ENCODE results near the gene DCDC2. TPM values are rescaled to one million over a fixed set of nuclear protein-coding genes. Genes with fewer than 3 reads are reported as not detected.
"Not testable (repeated sequence)": the region's sequence is repeated elsewhere in the genome, so short reads cannot be mapped to it uniquely, and the experiment has no call there.

Gene DCDC2
- not detected for total RNA-seq
- long read RNA-seq, result 0 reads

- no peak for DNase-seq (ENCODE audit: missing footprints)
- intact Hi-C loops (cut with DNase I), result no loop called here
- no peak for ATAC-seq
Measured at GRCh38 chr6:24357336-24358218, at the start of gene DCDC2. DCDC2 (minus strand) TSS chr6:24358059; CDS start chr6:24357750, 309 bp downstream.

GRCh38 chr6:24405262-24405661, 47.4 kb upstream of the DCDC2 start:
- ATAC-seq, result no peak
- DNase-seq (ENCODE audit: missing footprints), result no peak
- intact Hi-C loops (cut with DNase I), result no loop called here

- DNase-seq (ENCODE audit: missing footprints) (no peak), ATAC-seq (no peak)
- intact Hi-C loops (cut with DNase I), result no loop called here
Measured at GRCh38 chr6:24403501-24403824, 45.6 kb upstream of the DCDC2 start.

- intact Hi-C loops (cut with DNase I), result no loop called here
- ATAC-seq, result peak; percentile 99
- peak; percentile 92 for DNase-seq (ENCODE audit: missing footprints)
Measured at GRCh38 chr6:24402697-24403500, 45.0 kb upstream of the DCDC2 start, which contains the start of gene MRS2. MRS2 (plus strand) TSS chr6:24402936; CDS start chr6:24403047, 111 bp downstream.

- DNase-seq (ENCODE audit: missing footprints) (no peak), ATAC-seq (no peak)
- intact Hi-C loops (cut with DNase I), result no loop called here
Measured at GRCh38 chr6:24401458-24401857, 43.6 kb upstream of the DCDC2 start.

- DNase-seq (ENCODE audit: missing footprints); intact Hi-C loops (cut with DNase I); ATAC-seq: not testable (repeated sequence)
Measured at GRCh38 chr6:24400045-24401039, 42.5 kb upstream of the DCDC2 start.

GRCh38 chr6:24397631-24398030, 39.8 kb upstream of the DCDC2 start:
- no peak for DNase-seq (ENCODE audit: missing footprints)

GRCh38 chr6:24396824-24397223, 39.0 kb upstream of the DCDC2 start:
- intact Hi-C loops (cut with DNase I), result no loop called here
- no peak for DNase-seq (ENCODE audit: missing footprints)
- ATAC-seq, result no peak

More at GRCh38 chr6:24397631-24398030, 39.8 kb upstream of the DCDC2 start:
- ATAC-seq, result no peak
- intact Hi-C loops (cut with DNase I), result no loop called here

- intact Hi-C loops (cut with DNase I), result no loop called here
- ATAC-seq (no peak), DNase-seq (ENCODE audit: missing footprints) (no peak)
Measured at GRCh38 chr6:24394780-24395437, 37.0 kb upstream of the DCDC2 start.

- intact Hi-C loops (cut with DNase I), result no loop called here
- ATAC-seq, result no peak
- DNase-seq (ENCODE audit: missing footprints), result no peak
Measured at GRCh38 chr6:24394061-24394779, 36.4 kb upstream of the DCDC2 start.

- DNase-seq (ENCODE audit: missing footprints) (no peak), ATAC-seq (no peak)
- intact Hi-C loops (cut with DNase I), result no loop called here
Measured at GRCh38 chr6:24391756-24392405, 34.0 kb upstream of the DCDC2 start.

- DNase-seq (ENCODE audit: missing footprints), result no peak
- ATAC-seq, result no peak
- intact Hi-C loops (cut with DNase I), result no loop called here
Measured at GRCh38 chr6:24391208-24391607, 33.3 kb upstream of the DCDC2 start.

- intact Hi-C loops (cut with DNase I), result loop anchor here (2.0 kb wide), 1 partner anchor 105 kb away; no protein-coding TSS in a partner anchor
- ATAC-seq (no peak), DNase-seq (ENCODE audit: missing footprints) (no peak)
Measured at GRCh38 chr6:24387818-24388217, 30.0 kb upstream of the DCDC2 start.

GRCh38 chr6:24385536-24386269, 27.8 kb upstream of the DCDC2 start:
- no peak for DNase-seq (ENCODE audit: missing footprints)
- no peak for ATAC-seq
- intact Hi-C loops (cut with DNase I), result no loop called here

- intact Hi-C loops (cut with DNase I); DNase-seq (ENCODE audit: missing footprints); ATAC-seq: not testable (repeated sequence)
Measured at GRCh38 chr6:24384369-24385130, 26.7 kb upstream of the DCDC2 start.

Measured in Right ventricle myocardium inferior (tissue), 1 donor.